IMR-90 (cell line): ENCODE results near the gene NISCH.

Experiments used
- BHLHE40 ChIP-seq: fragments of 150-350 bp; IDR thresholded peaks from 2 replicates; pipeline ENCODE4 v1.6.1; 2016; ENCODE audit warnings: mild to moderate bottlenecking, low read depth, low read length
- CEBPB ChIP-seq: IDR thresholded peaks from 2 replicates; pipeline ENCODE4 v1.6.1; 2012; ENCODE audit warnings: low read depth, low read length, improper control_type of control experiment
- CHD1 ChIP-seq: IDR thresholded peaks from 2 replicates; pipeline ENCODE4 v1.6.1; 2012; ENCODE audit warnings: low read depth, low read length, improper control_type of control experiment
- MAZ ChIP-seq: IDR thresholded peaks from 2 replicates; pipeline ENCODE4 v1.6.1; 2012; ENCODE audit warnings: low read depth, mild to moderate bottlenecking, low read length, improper control_type of control experiment, moderate library complexity, borderline replicate concordance
- MXI1 ChIP-seq: IDR thresholded peaks from 2 replicates; pipeline ENCODE4 v1.6.1; 2012; ENCODE audit warnings: low read depth, mild to moderate bottlenecking, low read length, moderate library complexity, borderline replicate concordance
- NFE2L2 ChIP-seq: fragments of 150-350 bp; IDR thresholded peaks from 2 replicates; pipeline ENCODE4 v1.6.1; 2016; ENCODE audit warnings: low read depth, mild to moderate bottlenecking, low read length
- POLR2A ChIP-seq: IDR thresholded peaks from 2 replicates; pipeline ENCODE4 v1.6.1; 2012; ENCODE audit warnings: mild to moderate bottlenecking, low read depth, low read length
- RAD21 ChIP-seq: IDR thresholded peaks from 2 replicates; pipeline ENCODE4 v1.6.1; 2012; ENCODE audit warnings: low read length, improper control_type of control experiment
- RFX5 ChIP-seq: IDR thresholded peaks from 2 replicates; pipeline ENCODE4 v1.8.0; 2012; ENCODE audit warnings: low read depth, mild to moderate bottlenecking, low read length, moderate library complexity
- SMC3 ChIP-seq: fragments of 150-350 bp; IDR thresholded peaks from 2 replicates; pipeline ENCODE4 v1.6.1; 2016; ENCODE audit warnings: low read depth, mild to moderate bottlenecking, antibody characterized with exemption, low read length, moderate library complexity
- TF ChIP-seq, protein P1 (sequence below): conservative IDR thresholded peaks from 2 replicates; pipeline ENCODE4 v1.5.1; 2012; ENCODE audit warnings: mild to moderate bottlenecking, low read depth, low read length, improper control_type of control experiment
- TF ChIP-seq, protein P2 (sequence below): fragments of 150-350 bp; IDR thresholded peaks from 2 replicates; pipeline ENCODE4 v1.6.1; 2016; ENCODE audit warnings: low read depth, mild to moderate bottlenecking, low read length, moderate library complexity, borderline replicate concordance

DNA sequence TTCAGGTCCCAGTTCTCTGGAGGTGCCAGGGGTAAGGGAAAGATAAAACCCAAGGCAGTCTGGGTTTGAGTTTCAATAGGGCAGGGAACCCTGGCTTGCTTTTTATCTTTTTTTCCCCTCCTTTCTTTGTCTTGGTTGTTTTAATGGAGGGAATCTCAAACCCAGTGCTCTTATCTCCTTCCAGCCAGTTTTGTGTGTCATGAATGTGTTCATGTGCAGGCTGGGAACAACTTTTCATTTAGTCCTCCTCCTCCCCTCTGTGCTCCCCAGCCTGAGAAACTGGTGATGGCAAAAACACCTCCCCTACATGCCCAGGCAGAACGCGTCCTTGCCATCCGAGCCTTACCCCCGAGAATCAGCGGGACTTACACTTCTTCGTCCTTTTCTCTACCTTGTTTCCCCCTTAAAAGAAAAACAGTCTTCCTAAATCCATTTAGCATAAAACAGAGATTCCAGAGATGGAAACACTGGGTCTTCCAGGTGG, 21.4 kb upstream of the NISCH start:
- TF ChIP-seq, protein P1, sequence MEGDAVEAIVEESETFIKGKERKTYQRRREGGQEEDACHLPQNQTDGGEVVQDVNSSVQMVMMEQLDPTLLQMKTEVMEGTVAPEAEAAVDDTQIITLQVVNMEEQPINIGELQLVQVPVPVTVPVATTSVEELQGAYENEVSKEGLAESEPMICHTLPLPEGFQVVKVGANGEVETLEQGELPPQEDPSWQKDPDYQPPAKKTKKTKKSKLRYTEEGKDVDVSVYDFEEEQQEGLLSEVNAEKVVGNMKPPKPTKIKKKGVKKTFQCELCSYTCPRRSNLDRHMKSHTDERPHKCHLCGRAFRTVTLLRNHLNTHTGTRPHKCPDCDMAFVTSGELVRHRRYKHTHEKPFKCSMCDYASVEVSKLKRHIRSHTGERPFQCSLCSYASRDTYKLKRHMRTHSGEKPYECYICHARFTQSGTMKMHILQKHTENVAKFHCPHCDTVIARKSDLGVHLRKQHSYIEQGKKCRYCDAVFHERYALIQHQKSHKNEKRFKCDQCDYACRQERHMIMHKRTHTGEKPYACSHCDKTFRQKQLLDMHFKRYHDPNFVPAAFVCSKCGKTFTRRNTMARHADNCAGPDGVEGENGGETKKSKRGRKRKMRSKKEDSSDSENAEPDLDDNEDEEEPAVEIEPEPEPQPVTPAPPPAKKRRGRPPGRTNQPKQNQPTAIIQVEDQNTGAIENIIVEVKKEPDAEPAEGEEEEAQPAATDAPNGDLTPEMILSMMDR, result no peak
- TF ChIP-seq MAZ, result no peak
- TF ChIP-seq SMC3, result no peak
- TF ChIP-seq, protein P2, sequence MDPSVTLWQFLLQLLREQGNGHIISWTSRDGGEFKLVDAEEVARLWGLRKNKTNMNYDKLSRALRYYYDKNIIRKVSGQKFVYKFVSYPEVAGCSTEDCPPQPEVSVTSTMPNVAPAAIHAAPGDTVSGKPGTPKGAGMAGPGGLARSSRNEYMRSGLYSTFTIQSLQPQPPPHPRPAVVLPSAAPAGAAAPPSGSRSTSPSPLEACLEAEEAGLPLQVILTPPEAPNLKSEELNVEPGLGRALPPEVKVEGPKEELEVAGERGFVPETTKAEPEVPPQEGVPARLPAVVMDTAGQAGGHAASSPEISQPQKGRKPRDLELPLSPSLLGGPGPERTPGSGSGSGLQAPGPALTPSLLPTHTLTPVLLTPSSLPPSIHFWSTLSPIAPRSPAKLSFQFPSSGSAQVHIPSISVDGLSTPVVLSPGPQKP, result no peak
- no peak for TF ChIP-seq BHLHE40
- TF ChIP-seq RFX5, result no peak
- TF ChIP-seq POLR2A, result no peak
- TF ChIP-seq RAD21, result no peak
- no peak for TF ChIP-seq MXI1
- TF ChIP-seq CEBPB, result no peak
- TF ChIP-seq NFE2L2, result no peak
- no peak for TF ChIP-seq CHD1
